ENCODE results near the gene OR6C75. TPM values are rescaled to one million over a fixed set of nuclear protein-coding genes. Genes with fewer than 3 reads are reported as not detected.

OR6C75 gene
- total RNA-seq, 1 donor from 2014 or later, result not detected

Other genes with a start within 250 kb of the OR6C75 start
- gene OR9K2, start 236.6 kb upstream of the OR6C75 start, total RNA-seq, result not detected in 2 replicates
- gene OR10A7, start 141.9 kb upstream of the OR6C75 start, total RNA-seq, result not detected in 2 replicates
- gene OR6C74, start 118.4 kb upstream of the OR6C75 start, total RNA-seq, result not detected in 2 replicates
- gene OR6C6, start 66.4 kb upstream of the OR6C75 start, total RNA-seq, result not detected in 2 replicates
- not detected in 2 replicates for gene OR6C1, start 48.6 kb upstream of the OR6C75 start, total RNA-seq
- not detected in 2 replicates for gene OR6C3, start 32.2 kb upstream of the OR6C75 start, total RNA-seq
- gene OR6C65, start 37.6 kb downstream of the OR6C75 start, total RNA-seq, result not detected in 2 replicates
- not detected in 2 replicates for gene OR6C76, start 63.3 kb downstream of the OR6C75 start, total RNA-seq
- not detected in 2 replicates for gene OR6C2, start 81.1 kb downstream of the OR6C75 start, total RNA-seq
- not detected in 2 replicates for gene OR6C70, start 107.2 kb downstream of the OR6C75 start, total RNA-seq
- gene OR6C68, start 129.4 kb downstream of the OR6C75 start, total RNA-seq, result not detected in 2 replicates
- not detected in 2 replicates for gene OR6C4, start 186.6 kb downstream of the OR6C75 start, total RNA-seq
- not detected in 2 replicates for gene OR2AP1, start 209.5 kb downstream of the OR6C75 start, total RNA-seq